Esophagus squamous epithelium (tissue), 4 donors: ENCODE data around the gene SLC22A1.

Experiments used
- CTCF ChIP-seq, 6 experiments: fragments of 450-650 bp in 4 of 6; fragments of 200-600 bp in 2 of 6; sonication (generic) in 2 of 6; IDR thresholded peaks; one replicate each; pipeline ENCODE4 v1.5.1; 2016 to 2019; ENCODE audit warnings: antibody characterized with exemption in 6 of 6, mild to moderate bottlenecking in 4 of 6, moderate library complexity in 4 of 6
- POLR2A ChIP-seq, 4 donors: fragments of 450-650 bp; IDR thresholded peaks; one replicate each; pipeline ENCODE4 v1.6.1; 2017; ENCODE audit warnings: antibody characterized with exemption in 4 of 4, mild to moderate bottlenecking in 4 of 4, moderate library complexity in 3 of 4

GRCh38 chr6:160197662-160198061, 76.0 kb downstream of the SLC22A1 start:
- no peak for TF ChIP-seq CTCF (IDR thresholded peaks at IDR 0.05)
- no peak for TF ChIP-seq POLR2A (IDR thresholded peaks at IDR 0.05)
